ENCODE data around the gene DYDC2. TPM values are rescaled to one million over a fixed set of nuclear protein-coding genes. Genes with fewer than 3 reads are reported as not detected.

The DYDC2 gene
- total RNA-seq, 4 donors from 2014 or later = not detected

- Histone ChIP-seq H3K4me3 (no peak overlapping the region), H3K27me3 (peaks cover 19% of the 10 kb centered on the region), H3K9me3 (no peaks in the 10 kb centered on the region), H3K27ac (no peak overlapping the region), H3K4me1 (no peaks in the 10 kb centered on the region), H3K36me3 (no peaks in the 10 kb centered on the region)
- no peak for ATAC-seq
- 60 to 100% methylated on average over 1 to 2 of the region's 2 CpGs for WGBS, 2 donors (ENCODE audit: low coverage in 1 of 2)
- no peak for TF ChIP-seq POLR2A (IDR thresholded peaks at IDR 0.05)
- TF ChIP-seq CTCF (IDR thresholded peaks at IDR 0.05) = no peak
- no peak for TF ChIP-seq EP300 (IDR thresholded peaks at IDR 0.05)
- no peak for TF ChIP-seq POLR2AphosphoS5 (IDR thresholded peaks at IDR 0.05)
Measured at GRCh38 chr10:80394358-80394916, 37.9 kb downstream of the DYDC2 start.

- TF ChIP-seq POLR2A (IDR thresholded peaks at IDR 0.05) (no peak), EP300 (IDR thresholded peaks at IDR 0.05) (no peak), POLR2AphosphoS5 (IDR thresholded peaks at IDR 0.05) (no peak), CTCF (IDR thresholded peaks at IDR 0.05) (no peak)
- 79 to 93% methylated on average over 2 of the region's 2 CpGs for WGBS, 2 donors (ENCODE audit: low coverage in 1 of 2)
Measured at GRCh38 chr10:80397014-80397413, 40.4 kb downstream of the DYDC2 start.

GRCh38 chr10:80400136-80400804 is 43.7 kb downstream of the DYDC2 start:
- no peak overlapping the region for H3K4me3 ChIP-seq
- H3K27me3 ChIP-seq = peaks cover 13% of the 10 kb centered on the region
- no peaks in the 10 kb centered on the region for H3K9me3 ChIP-seq
- no peaks in the 10 kb centered on the region for H3K4me1 ChIP-seq
- TF ChIP-seq POLR2A (IDR thresholded peaks at IDR 0.05) (no peak), EP300 (IDR thresholded peaks at IDR 0.05) (no peak), CTCF (IDR thresholded peaks at IDR 0.05) (no peak), POLR2AphosphoS5 (IDR thresholded peaks at IDR 0.05) (no peak)
- WGBS, 2 donors (ENCODE audit: low coverage in 1 of 2) = 56 to 72% methylated on average over 7 to 8 of the region's 8 CpGs
- H3K27ac ChIP-seq = no peak overlapping the region
- no peaks in the 10 kb centered on the region for H3K36me3 ChIP-seq
- ATAC-seq = no peak

More at GRCh38 chr10:80397014-80397413, 40.4 kb downstream of the DYDC2 start:
- H3K4me1 ChIP-seq = no peaks in the 10 kb centered on the region
- no peak for ATAC-seq
- H3K27me3 ChIP-seq = peaks cover 19% of the 10 kb centered on the region
- H3K27ac ChIP-seq = no peak overlapping the region
- no peaks in the 10 kb centered on the region for H3K36me3 ChIP-seq
- H3K9me3 ChIP-seq = no peaks in the 10 kb centered on the region
- H3K4me3 ChIP-seq = no peak overlapping the region

- no peaks in the 10 kb centered on the region for H3K9me3 ChIP-seq
- H3K27ac ChIP-seq = no peak overlapping the region
- H3K4me3 ChIP-seq = no peak overlapping the region
- 86 to 100% methylated on average over 1 of the region's 1 CpG for WGBS, 2 donors (ENCODE audit: low coverage in 1 of 2)
- peaks cover 0 to 26% (median under 1%) of the 10 kb centered on the region in 3 donors for H3K4me1 ChIP-seq
- TF ChIP-seq EP300 (IDR thresholded peaks at IDR 0.05) (no peak), CTCF (IDR thresholded peaks at IDR 0.05) (no peak), POLR2AphosphoS5 (IDR thresholded peaks at IDR 0.05) (no peak), POLR2A (IDR thresholded peaks at IDR 0.05) (no peak)
- peaks cover 14% of the 10 kb centered on the region for H3K27me3 ChIP-seq
- no peaks in the 10 kb centered on the region for H3K36me3 ChIP-seq
- ATAC-seq = no peak
Measured at GRCh38 chr10:80405035-80405434, 48.5 kb downstream of the DYDC2 start.

- Histone ChIP-seq H3K4me3 (no peak overlapping the region), H3K27ac (no peak overlapping the region), H3K4me1 (peaks cover 0 to 32% (median 5%) of the 10 kb centered on the region in 3 donors), H3K36me3 (no peaks in the 10 kb centered on the region), H3K9me3 (no peaks in the 10 kb centered on the region), H3K27me3 (peaks cover 14% of the 10 kb centered on the region)
- WGBS, 2 donors (ENCODE audit: low coverage in 1 of 2) = 67 to 71% methylated on average over 3 to 4 of the region's 4 CpGs
- no peak for ATAC-seq
- TF ChIP-seq POLR2AphosphoS5 (IDR thresholded peaks at IDR 0.05) = no peak
- TF ChIP-seq EP300 (IDR thresholded peaks at IDR 0.05) = no peak
- TF ChIP-seq CTCF (IDR thresholded peaks at IDR 0.05) = no peak
- no peak for TF ChIP-seq POLR2A (IDR thresholded peaks at IDR 0.05)
Measured at GRCh38 chr10:80405626-80406025, 49.0 kb downstream of the DYDC2 start.

Data from gastroesophageal sphincter (tissue), 4 donors.